Choroid plexus epithelial cell (primary cell): ENCODE measurements around the gene ARL15.
A peak's percentile ranks its signal among the peaks of the same experiment; 100 is the strongest.

Experiments used
- DNase-seq: peaks from one replicate; pipeline ENCODE4 v3.0.0-alpha.2; 2010; ENCODE audit warnings: low read depth
- H3K4me3 ChIP-seq: 2 replicates; pipeline ENCODE4 v1.5.1; 2011; ENCODE audit warnings: low read depth, mild to moderate bottlenecking, control low read depth, low read length, moderate library complexity
- CTCF ChIP-seq: conservative IDR thresholded peaks from 2 replicates; pipeline ENCODE4 v1.5.1; 2011; ENCODE audit warnings: low read depth, mild to moderate bottlenecking, control low read depth, inconsistent platforms, low read length, moderate library complexity

The ARL15 gene

GRCh38 chr5:54171645-54172384 is 138.6 kb downstream of the ARL15 start:
- no peak for TF ChIP-seq CTCF
- peak; percentile 62 for DNase-seq
- no peak overlapping the region for H3K4me3 ChIP-seq

GRCh38 chr5:54165687-54166086 is 144.7 kb downstream of the ARL15 start:
- DNase-seq: no peak

GRCh38 chr5:54162184-54162583 is 148.2 kb downstream of the ARL15 start:
- no peak for DNase-seq
- H3K4me3 ChIP-seq: no peak overlapping the region
- TF ChIP-seq CTCF: no peak

More at GRCh38 chr5:54165687-54166086, 144.7 kb downstream of the ARL15 start:
- no peak overlapping the region for H3K4me3 ChIP-seq
- TF ChIP-seq CTCF: no peak

- no peak for TF ChIP-seq CTCF
- DNase-seq: no peak
- no peak overlapping the region for H3K4me3 ChIP-seq
These were observed 150.0 kb downstream of the ARL15 start for GRCh38 chr5:54160329-54160728.

GRCh38 chr5:54159893-54160195 is 150.5 kb downstream of the ARL15 start:
- no peak for TF ChIP-seq CTCF
- DNase-seq: no peak
- H3K4me3 ChIP-seq: no peak overlapping the region

GRCh38 chr5:54159153-54159892 is 151.1 kb downstream of the ARL15 start:
- no peak overlapping the region for H3K4me3 ChIP-seq
- TF ChIP-seq CTCF: no peak
- peak; percentile 29 for DNase-seq

GRCh38 chr5:54156577-54156976 is 153.8 kb downstream of the ARL15 start:
- DNase-seq: no peak
- H3K4me3 ChIP-seq: no peak overlapping the region
- TF ChIP-seq CTCF: no peak
